Omental fat pad (tissue), 4 donors: ENCODE measurements around the gene RMND5A. TPM values are rescaled to one million over a fixed set of nuclear protein-coding genes. Genes with fewer than 3 reads are reported as not detected.

ENCODE experiments used
- ATAC-seq: fragments of 150-250 bp; one replicate; pipeline ENCODE4 v1.9.1; 2016; ENCODE audit warnings: mild to moderate bottlenecking, moderate library complexity; ENCODE audit not compliant: low FRiP score
- DNase-seq: peaks from one replicate; pipeline ENCODE4 v3.0.0-alpha.2; 2019; ENCODE audit warnings: low spot score
- total RNA-seq, 4 donors: library from RNA; depleted of rRNA; stranded (reverse); fragments of >200 nt; gene quantifications; one replicate each; pipeline ENCODE4 v1.1.0, GENCODE V29; 2016
- TF ChIP-seq, protein P1 (sequence below), 3 donors: fragments of 450-650 bp; IDR thresholded peaks; one replicate each; pipeline ENCODE4 v1.5.1; 2016 to 2017; ENCODE audit warnings: antibody characterized with exemption in 3 of 3, mild to moderate bottlenecking in 3 of 3, moderate library complexity in 2 of 3

RMND5A gene
- total RNA-seq, 4 donors from 2014 or later: 30.6 to 55.6 (median 46.3) TPM

DNA sequence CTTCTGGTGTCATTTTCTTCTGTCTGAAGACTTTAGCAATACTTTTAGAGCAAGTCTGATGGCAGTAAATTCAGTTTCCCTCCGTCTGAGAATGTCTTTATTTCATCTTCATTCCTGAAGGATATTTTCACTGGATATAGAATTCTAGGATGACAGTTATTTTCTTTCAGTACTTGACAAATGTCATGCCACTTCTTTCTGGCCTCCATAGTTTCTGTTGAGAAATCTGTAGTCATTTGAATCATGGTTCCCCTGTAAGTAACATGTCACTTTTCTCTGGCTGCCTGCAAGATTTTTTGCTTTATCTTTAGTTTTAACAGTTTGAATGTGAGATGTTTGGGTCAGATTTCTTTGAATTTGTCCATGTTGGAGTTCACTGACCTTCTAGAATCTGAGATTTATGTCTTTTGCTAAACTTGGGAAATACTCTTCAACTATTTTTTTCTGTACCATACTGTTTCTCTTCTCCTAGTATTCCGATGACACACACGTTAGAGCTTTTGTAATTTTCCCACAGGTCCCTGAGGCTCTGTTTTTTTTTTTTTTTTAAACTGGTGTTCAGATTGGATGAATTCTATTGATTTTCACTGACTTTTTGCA is 30.2 kb downstream of the RMND5A start:
- TF ChIP-seq, protein P1, sequence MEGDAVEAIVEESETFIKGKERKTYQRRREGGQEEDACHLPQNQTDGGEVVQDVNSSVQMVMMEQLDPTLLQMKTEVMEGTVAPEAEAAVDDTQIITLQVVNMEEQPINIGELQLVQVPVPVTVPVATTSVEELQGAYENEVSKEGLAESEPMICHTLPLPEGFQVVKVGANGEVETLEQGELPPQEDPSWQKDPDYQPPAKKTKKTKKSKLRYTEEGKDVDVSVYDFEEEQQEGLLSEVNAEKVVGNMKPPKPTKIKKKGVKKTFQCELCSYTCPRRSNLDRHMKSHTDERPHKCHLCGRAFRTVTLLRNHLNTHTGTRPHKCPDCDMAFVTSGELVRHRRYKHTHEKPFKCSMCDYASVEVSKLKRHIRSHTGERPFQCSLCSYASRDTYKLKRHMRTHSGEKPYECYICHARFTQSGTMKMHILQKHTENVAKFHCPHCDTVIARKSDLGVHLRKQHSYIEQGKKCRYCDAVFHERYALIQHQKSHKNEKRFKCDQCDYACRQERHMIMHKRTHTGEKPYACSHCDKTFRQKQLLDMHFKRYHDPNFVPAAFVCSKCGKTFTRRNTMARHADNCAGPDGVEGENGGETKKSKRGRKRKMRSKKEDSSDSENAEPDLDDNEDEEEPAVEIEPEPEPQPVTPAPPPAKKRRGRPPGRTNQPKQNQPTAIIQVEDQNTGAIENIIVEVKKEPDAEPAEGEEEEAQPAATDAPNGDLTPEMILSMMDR (IDR thresholded peaks at IDR 0.05): no peak
- ATAC-seq (no peak), DNase-seq (no peak)

DNA sequence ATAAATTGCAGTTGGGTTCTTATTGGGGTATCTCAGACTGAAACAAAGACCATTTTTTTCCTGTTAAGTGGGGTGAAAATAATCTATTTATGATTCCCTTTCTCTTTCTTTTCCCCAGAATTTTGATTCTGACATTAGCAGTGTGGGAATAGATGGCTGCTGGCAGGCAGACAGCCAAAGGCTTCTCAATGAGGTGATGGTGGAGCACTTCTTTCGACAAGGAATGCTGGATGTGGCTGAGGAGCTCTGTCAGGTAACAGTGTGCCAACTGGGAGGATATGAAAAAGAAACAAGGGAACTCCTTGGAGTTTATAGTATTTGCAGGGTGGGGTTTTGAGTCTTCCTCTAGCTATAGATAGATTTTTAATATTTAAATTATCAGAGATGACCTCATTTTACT is 31.7 kb downstream of the RMND5A start:
- DNase-seq: no peak
- no peak for ATAC-seq
- TF ChIP-seq, protein P1 (IDR thresholded peaks at IDR 0.05): no peak

DNA sequence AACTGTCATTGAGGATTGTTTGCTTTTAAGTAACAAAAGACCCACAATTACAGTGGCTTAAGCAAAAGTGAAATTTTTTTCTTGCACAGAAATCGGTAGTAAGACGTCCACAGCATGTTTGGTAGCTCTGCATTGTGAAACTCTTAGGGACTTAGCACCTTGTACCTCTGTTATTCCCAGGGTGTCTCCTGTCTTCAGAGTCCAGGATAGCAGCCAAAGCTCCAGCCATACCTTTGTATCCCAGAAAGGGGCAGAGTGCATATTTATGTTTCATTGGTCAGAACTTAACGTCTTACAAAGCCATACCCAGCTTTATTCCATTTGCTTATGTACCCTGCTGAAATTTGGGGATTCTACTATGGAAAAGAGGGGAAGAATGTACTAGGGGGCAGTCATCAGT is 32.8 kb downstream of the RMND5A start:
- DNase-seq (no peak), ATAC-seq (no peak)
- TF ChIP-seq, protein P1 (IDR thresholded peaks at IDR 0.05): no peak

DNA sequence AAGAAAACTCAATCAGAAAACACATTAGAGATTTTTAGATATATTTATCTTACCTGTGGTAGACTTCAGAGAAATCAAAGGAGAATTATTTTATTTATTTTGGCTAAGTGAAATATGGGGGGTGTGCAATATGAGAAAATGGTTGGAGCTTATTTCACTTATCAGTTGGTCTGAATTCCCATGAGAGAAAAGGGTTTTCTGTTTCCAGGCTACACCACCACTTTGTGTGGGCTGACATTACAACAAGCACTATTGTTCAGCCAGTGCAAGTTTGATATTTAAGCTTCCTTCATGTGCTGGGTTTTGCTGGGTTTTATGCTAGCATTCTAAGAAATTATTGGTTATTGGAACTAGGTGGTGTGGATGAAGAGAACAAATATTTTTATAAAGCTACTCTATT is 33.5 kb downstream of the RMND5A start:
- DNase-seq (no peak), ATAC-seq (no peak)
- TF ChIP-seq, protein P1 (IDR thresholded peaks at IDR 0.05): no peak

DNA sequence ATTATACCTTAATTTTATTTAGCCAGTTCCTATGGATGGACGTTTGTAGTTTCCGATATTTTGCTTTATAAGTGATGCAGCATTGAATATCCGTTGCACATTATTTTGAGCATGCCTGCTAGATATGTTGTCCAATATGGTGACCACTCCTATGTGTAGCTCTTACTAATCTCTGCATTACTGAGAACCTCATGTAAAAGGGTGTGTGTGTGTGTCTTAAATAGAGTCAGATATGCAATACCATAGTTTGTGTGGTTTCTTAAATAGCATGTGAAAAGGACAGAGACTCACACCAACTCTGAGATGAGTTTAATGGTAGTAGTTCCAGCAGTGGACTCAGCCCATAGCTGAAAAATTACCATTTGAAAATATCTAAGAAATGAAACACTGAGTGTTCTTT is 38.3 kb downstream of the RMND5A start:
- TF ChIP-seq, protein P1 (IDR thresholded peaks at IDR 0.05): no peak
- ATAC-seq (no peak), DNase-seq (no peak)

DNA sequence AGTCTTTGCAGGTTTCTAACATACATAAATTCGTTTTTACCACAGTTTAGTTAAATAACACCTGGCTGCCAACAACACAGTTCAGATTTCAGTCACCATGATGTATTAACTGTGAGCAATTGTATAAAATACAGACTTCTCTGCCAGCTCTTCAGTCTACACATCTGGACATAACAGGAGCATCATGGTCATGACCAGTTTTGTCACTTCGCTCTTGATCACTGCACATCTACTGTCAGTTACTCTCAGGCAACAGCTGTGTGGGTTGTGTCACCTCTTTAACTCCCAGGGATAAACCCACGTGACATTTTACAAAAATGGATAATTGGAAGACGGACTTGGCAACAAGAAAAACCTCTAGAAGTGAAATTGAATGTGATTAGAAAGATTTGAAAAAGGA is 40.3 kb downstream of the RMND5A start:
- no peak for ATAC-seq
- TF ChIP-seq, protein P1 (IDR thresholded peaks at IDR 0.05): no peak
- DNase-seq: no peak

DNA sequence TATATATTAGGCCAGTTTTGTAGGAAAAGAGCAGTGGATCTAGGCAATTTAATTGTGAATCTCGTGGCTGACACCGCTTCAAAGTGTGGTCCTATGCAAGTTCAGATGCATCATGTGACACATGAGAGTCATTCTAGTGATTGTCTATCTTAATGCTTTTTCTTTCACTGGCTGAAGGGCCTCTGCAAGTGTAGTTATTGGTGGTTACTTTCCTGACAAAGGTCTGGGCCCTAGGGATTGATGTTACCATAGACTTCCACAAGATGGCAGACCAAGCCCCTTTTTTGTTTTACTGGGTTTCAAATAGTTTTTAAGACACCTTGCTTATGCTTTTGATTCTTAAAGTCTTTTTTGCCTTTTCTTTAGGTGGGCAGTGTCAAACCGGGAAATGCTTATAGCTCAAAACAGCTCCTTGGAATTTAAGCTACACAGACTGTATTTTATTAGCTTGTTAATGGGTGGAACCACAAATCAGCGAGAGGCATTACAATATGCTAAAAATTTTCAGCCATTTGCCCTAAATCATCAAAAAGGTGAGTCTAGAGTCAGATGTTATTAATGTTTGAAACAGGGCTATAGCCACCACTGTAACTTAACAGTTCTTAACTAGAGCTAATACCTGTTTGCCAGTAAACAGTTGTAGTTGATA is 44.7 kb downstream of the RMND5A start:
- ATAC-seq: no peak
- no peak for DNase-seq

More for the DNA sequence above, 44.7 kb downstream of the RMND5A start:
- TF ChIP-seq, protein P1 (IDR thresholded peaks at IDR 0.05): no peak
